ENCODE data around the gene ARID5B. TPM values are rescaled to one million over a fixed set of nuclear protein-coding genes. Genes with fewer than 3 reads are reported as not detected.

ARID5B gene
- total and polyA plus RNA-seq, 2 experiments from 2014 or later = 1.3 to 1.6 TPM

DNA sequence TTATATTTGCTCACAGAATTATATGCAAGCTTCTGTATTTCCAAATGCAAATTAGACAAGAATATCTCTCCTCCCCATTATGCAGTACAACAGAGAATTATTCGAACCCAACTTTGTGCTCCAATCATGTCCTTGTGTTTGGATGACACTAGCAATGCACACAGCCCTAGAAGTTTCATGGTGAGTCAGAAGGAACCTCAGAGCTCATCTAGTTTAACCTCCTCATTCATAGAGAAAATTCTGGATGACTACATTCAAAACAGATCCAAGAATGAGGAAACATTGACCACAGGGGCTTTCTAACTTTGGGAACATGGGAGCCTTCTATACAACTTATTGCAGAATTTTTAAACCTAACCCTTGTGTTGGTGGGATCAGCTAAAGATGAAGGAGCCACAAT is 12.8 kb upstream of the ARID5B start:
- no peak overlapping the region for H3K4me2 ChIP-seq
- no peak overlapping the region for H3K27ac ChIP-seq (ENCODE audit: low read depth)
- no peaks in the 10 kb centered on the region for H3K4me1 Mint-ChIP-seq
- H3K9me3 Mint-ChIP-seq = no peaks in the 10 kb centered on the region
- no peaks in the 10 kb centered on the region for H4K20me1 ChIP-seq (replicated peaks; ENCODE audit: insufficient read depth)
- H3K27ac Mint-ChIP-seq = no peak overlapping the region
- no peaks in the 10 kb centered on the region for H3K36me3 Mint-ChIP-seq (ENCODE audit: low read depth)
- peaks cover 4% of the 10 kb centered on the region; the same call in 1 of the 2 replicates for H3K9me2 ChIP-seq (ENCODE audit: insufficient read depth)
- DNase-seq (ENCODE audit: low spot score) (no peak), ATAC-seq (no peak)
- H3F3A ChIP-seq (replicated peaks; ENCODE audit: low read depth) = no peaks in the 10 kb centered on the region
- H3K4me3 ChIP-seq = no peak overlapping the region
- H3K36me3 ChIP-seq (ENCODE audit: insufficient read depth) = no peaks in the 10 kb centered on the region
- H2AFZ ChIP-seq = no peak overlapping the region
- no peaks in the 10 kb centered on the region for H3K4me1 ChIP-seq (ENCODE audit: insufficient read depth)
- no peaks in the 10 kb centered on the region for H3K27me3 Mint-ChIP-seq (ENCODE audit: insufficient read depth, low read depth, poor library complexity)
- TF ChIP-seq JUNB (IDR thresholded peaks at IDR 0.05; ENCODE audit: unreplicated experiment) (no peak), EZH2 (IDR thresholded peaks at IDR 0.05; ENCODE audit: low read depth, unreplicated experiment) (no peak), EZH2phosphoT487 (IDR thresholded peaks at IDR 0.05; ENCODE audit: unreplicated experiment) (no peak), POLR2AphosphoS5 (IDR thresholded peaks at IDR 0.05; ENCODE audit: low read depth) (no peak), NANOG (IDR thresholded peaks at IDR 0.05; ENCODE audit: borderline replicate concordance) (no peak)
- TF ChIP-seq, protein P1, sequence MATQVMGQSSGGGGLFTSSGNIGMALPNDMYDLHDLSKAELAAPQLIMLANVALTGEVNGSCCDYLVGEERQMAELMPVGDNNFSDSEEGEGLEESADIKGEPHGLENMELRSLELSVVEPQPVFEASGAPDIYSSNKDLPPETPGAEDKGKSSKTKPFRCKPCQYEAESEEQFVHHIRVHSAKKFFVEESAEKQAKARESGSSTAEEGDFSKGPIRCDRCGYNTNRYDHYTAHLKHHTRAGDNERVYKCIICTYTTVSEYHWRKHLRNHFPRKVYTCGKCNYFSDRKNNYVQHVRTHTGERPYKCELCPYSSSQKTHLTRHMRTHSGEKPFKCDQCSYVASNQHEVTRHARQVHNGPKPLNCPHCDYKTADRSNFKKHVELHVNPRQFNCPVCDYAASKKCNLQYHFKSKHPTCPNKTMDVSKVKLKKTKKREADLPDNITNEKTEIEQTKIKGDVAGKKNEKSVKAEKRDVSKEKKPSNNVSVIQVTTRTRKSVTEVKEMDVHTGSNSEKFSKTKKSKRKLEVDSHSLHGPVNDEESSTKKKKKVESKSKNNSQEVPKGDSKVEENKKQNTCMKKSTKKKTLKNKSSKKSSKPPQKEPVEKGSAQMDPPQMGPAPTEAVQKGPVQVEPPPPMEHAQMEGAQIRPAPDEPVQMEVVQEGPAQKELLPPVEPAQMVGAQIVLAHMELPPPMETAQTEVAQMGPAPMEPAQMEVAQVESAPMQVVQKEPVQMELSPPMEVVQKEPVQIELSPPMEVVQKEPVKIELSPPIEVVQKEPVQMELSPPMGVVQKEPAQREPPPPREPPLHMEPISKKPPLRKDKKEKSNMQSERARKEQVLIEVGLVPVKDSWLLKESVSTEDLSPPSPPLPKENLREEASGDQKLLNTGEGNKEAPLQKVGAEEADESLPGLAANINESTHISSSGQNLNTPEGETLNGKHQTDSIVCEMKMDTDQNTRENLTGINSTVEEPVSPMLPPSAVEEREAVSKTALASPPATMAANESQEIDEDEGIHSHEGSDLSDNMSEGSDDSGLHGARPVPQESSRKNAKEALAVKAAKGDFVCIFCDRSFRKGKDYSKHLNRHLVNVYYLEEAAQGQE (IDR thresholded peaks at IDR 0.05; ENCODE audit: unreplicated experiment) = no peak
- TF ChIP-seq, protein P2, sequence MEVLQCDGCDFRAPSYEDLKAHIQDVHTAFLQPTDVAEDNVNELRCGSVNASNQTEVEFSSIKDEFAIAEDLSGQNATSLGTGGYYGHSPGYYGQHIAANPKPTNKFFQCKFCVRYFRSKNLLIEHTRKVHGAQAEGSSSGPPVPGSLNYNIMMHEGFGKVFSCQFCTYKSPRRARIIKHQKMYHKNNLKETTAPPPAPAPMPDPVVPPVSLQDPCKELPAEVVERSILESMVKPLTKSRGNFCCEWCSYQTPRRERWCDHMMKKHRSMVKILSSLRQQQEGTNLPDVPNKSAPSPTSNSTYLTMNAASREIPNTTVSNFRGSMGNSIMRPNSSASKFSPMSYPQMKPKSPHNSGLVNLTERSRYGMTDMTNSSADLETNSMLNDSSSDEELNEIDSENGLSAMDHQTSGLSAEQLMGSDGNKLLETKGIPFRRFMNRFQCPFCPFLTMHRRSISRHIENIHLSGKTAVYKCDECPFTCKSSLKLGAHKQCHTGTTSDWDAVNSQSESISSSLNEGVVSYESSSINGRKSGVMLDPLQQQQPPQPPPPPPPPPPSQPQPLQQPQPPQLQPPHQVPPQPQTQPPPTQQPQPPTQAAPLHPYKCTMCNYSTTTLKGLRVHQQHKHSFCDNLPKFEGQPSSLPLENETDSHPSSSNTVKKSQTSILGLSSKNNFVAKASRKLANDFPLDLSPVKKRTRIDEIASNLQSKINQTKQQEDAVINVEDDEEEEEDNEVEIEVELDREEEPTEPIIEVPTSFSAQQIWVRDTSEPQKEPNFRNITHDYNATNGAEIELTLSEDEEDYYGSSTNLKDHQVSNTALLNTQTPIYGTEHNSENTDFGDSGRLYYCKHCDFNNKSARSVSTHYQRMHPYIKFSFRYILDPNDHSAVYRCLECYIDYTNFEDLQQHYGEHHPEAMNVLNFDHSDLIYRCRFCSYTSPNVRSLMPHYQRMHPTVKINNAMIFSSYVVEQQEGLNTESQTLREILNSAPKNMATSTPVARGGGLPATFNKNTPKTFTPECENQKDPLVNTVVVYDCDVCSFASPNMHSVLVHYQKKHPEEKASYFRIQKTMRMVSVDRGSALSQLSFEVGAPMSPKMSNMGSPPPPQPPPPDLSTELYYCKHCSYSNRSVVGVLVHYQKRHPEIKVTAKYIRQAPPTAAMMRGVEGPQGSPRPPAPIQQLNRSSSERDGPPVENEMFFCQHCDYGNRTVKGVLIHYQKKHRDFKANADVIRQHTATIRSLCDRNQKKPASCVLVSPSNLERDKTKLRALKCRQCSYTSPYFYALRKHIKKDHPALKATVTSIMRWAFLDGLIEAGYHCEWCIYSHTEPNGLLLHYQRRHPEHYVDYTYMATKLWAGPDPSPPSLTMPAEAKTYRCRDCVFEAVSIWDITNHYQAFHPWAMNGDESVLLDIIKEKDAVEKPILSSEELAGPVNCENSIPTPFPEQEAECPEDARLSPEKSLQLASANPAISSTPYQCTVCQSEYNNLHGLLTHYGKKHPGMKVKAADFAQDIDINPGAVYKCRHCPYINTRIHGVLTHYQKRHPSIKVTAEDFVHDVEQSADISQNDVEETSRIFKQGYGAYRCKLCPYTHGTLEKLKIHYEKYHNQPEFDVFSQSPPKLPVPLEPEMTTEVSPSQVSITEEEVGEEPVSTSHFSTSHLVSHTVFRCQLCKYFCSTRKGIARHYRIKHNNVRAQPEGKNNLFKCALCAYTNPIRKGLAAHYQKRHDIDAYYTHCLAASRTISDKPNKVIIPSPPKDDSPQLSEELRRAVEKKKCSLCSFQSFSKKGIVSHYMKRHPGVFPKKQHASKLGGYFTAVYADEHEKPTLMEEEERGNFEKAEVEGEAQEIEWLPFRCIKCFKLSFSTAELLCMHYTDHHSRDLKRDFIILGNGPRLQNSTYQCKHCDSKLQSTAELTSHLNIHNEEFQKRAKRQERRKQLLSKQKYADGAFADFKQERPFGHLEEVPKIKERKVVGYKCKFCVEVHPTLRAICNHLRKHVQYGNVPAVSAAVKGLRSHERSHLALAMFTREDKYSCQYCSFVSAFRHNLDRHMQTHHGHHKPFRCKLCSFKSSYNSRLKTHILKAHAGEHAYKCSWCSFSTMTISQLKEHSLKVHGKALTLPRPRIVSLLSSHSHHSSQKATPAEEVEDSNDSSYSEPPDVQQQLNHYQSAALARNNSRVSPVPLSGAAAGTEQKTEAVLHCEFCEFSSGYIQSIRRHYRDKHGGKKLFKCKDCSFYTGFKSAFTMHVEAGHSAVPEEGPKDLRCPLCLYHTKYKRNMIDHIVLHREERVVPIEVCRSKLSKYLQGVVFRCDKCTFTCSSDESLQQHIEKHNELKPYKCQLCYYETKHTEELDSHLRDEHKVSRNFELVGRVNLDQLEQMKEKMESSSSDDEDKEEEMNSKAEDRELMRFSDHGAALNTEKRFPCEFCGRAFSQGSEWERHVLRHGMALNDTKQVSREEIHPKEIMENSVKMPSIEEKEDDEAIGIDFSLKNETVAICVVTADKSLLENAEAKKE (CRISPR knock-in tag; IDR thresholded peaks at IDR 0.05) = no peak
- TF ChIP-seq, protein P3, sequence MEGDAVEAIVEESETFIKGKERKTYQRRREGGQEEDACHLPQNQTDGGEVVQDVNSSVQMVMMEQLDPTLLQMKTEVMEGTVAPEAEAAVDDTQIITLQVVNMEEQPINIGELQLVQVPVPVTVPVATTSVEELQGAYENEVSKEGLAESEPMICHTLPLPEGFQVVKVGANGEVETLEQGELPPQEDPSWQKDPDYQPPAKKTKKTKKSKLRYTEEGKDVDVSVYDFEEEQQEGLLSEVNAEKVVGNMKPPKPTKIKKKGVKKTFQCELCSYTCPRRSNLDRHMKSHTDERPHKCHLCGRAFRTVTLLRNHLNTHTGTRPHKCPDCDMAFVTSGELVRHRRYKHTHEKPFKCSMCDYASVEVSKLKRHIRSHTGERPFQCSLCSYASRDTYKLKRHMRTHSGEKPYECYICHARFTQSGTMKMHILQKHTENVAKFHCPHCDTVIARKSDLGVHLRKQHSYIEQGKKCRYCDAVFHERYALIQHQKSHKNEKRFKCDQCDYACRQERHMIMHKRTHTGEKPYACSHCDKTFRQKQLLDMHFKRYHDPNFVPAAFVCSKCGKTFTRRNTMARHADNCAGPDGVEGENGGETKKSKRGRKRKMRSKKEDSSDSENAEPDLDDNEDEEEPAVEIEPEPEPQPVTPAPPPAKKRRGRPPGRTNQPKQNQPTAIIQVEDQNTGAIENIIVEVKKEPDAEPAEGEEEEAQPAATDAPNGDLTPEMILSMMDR (conservative IDR thresholded peaks at IDR 0.05; ENCODE audit: low read depth in 2 of 2) = no peak
- TF ChIP-seq, protein P4, sequence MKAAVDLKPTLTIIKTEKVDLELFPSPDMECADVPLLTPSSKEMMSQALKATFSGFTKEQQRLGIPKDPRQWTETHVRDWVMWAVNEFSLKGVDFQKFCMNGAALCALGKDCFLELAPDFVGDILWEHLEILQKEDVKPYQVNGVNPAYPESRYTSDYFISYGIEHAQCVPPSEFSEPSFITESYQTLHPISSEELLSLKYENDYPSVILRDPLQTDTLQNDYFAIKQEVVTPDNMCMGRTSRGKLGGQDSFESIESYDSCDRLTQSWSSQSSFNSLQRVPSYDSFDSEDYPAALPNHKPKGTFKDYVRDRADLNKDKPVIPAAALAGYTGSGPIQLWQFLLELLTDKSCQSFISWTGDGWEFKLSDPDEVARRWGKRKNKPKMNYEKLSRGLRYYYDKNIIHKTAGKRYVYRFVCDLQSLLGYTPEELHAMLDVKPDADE (IDR thresholded peaks at IDR 0.05) = no peak
- no peaks in the 10 kb centered on the region for H3K79me2 ChIP-seq (replicated peaks; ENCODE audit: insufficient read depth)
- H3K4me3 Mint-ChIP-seq = no peak overlapping the region
- H3K27me3 ChIP-seq (ENCODE audit: insufficient read depth) = no peaks in the 10 kb centered on the region

Data from GM23338 (cell line).